Measurements from ENCODE around the gene ATF7IP2.
A peak's percentile ranks its signal among the peaks of the same experiment; 100 is the strongest.
"Not testable (repeated sequence)": the region's sequence is repeated elsewhere in the genome, so short reads cannot be mapped to it uniquely, and the experiment has no call there.

The ATF7IP2 gene

GRCh38 chr16:10385725-10386516 is at the start of gene ATF7IP2:
Gene ATF7IP2, plus strand, starts transcription at chr16:10386061. Its CDS starts 44,560 bp downstream, at chr16:10430621.
- no peak for TF ChIP-seq CTCF (conservative IDR thresholded peaks at IDR 0.05; ENCODE audit: low read length)
- DNase-seq (ENCODE audit: low read depth): peak; percentile 71
- peak within 1 kb of the TSS; percentile 58 for H3K4me3 ChIP-seq (ENCODE audit: low read length)

- DNase-seq (ENCODE audit: low read depth): no peak
- H3K4me3 ChIP-seq (ENCODE audit: low read length): no peak overlapping the region
- TF ChIP-seq CTCF (conservative IDR thresholded peaks at IDR 0.05; ENCODE audit: low read length): no peak
Measured at GRCh38 chr16:10338426-10338825, 47.4 kb upstream of the ATF7IP2 start.

- no peak overlapping the region for H3K4me3 ChIP-seq (ENCODE audit: low read length)
- no peak for DNase-seq (ENCODE audit: low read depth)
Measured at GRCh38 chr16:10339777-10340732, 45.8 kb upstream of the ATF7IP2 start.

GRCh38 chr16:10343124-10343760 is 42.6 kb upstream of the ATF7IP2 start:
- no peak for DNase-seq (ENCODE audit: low read depth)
- no peak overlapping the region for H3K4me3 ChIP-seq (ENCODE audit: low read length)
- TF ChIP-seq CTCF (conservative IDR thresholded peaks at IDR 0.05; ENCODE audit: low read length): no peak

More at GRCh38 chr16:10339777-10340732, 45.8 kb upstream of the ATF7IP2 start:
- no peak for TF ChIP-seq CTCF (conservative IDR thresholded peaks at IDR 0.05; ENCODE audit: low read length)

- DNase-seq (ENCODE audit: low read depth); H3K4me3 ChIP-seq (ENCODE audit: low read length): not testable (repeated sequence)
Measured at GRCh38 chr16:10344699-10345098, 41.2 kb upstream of the ATF7IP2 start.

- TF ChIP-seq CTCF (conservative IDR thresholded peaks at IDR 0.05; ENCODE audit: low read length): no peak
- DNase-seq (ENCODE audit: low read depth): no peak
- H3K4me3 ChIP-seq (ENCODE audit: low read length): no peak overlapping the region
Measured at GRCh38 chr16:10345629-10346028, 40.2 kb upstream of the ATF7IP2 start.

GRCh38 chr16:10349851-10350250 is 36.0 kb upstream of the ATF7IP2 start:
- no peak for TF ChIP-seq CTCF (conservative IDR thresholded peaks at IDR 0.05; ENCODE audit: low read length)
- no peak overlapping the region for H3K4me3 ChIP-seq (ENCODE audit: low read length)

More at GRCh38 chr16:10349851-10350250, 36.0 kb upstream of the ATF7IP2 start:
- DNase-seq (ENCODE audit: low read depth): no peak

Measured in AG10803 (cell line).